K562 (cell line): ENCODE results near the gene POU2AF1. TPM values are rescaled to one million over a fixed set of nuclear protein-coding genes. Genes with fewer than 3 reads are reported as not detected.

Source experiments
- ATAC-seq: fragments of 200-7000 bp; cut with Tn5 transposase; 3 replicates; pipeline ENCODE4 v1.9.1; 2020; ENCODE audit warnings: moderate library complexity
- BruUV-seq: library from RNA; stranded (reverse); fragments of 400-500 nt; replicated peaks from 2 replicates; lab custom pipeline; 2021; lab: Mats Ljungman, UMichigan
- CTCF ChIA-PET: fragments of 300-600 bp; formaldehyde crosslinking; extraction: SDS; loops from one replicate; lab custom pipeline; 2021; ENCODE audit warnings: low intra/inter-chr PET ratio; lab: Yijun Ruan, JAX
- POLR2A ChIA-PET: fragments of 300-600, 350-650 bp; sonication (Branson Sonifier 250); formaldehyde crosslinking; extraction: SDS; loops from one replicate; lab custom pipeline; 2021; ENCODE audit warnings: antibody characterized with exemption, inconsistent platforms; lab: Yijun Ruan, JAX
- DNase-seq, 4 experiments: peaks; one replicate each; pipeline versions ENCODE4 v3.0.0 to v3.0.0-alpha.2; 2011 to 2018; ENCODE audit warnings: low spot score in 3 of 4, mixed read lengths in 3 of 4; ENCODE audit errors: extremely low read depth in 1 of 4
- FAIRE-seq: peaks from 2 replicates; lab custom pipeline; 2011; peaks lifted over from hg19 to GRCh38; lab: Jason Lieb, UNC
- H2AFZ ChIP-seq: 2 replicates; pipeline ENCODE4 v1.6.0; 2011; ENCODE audit warnings: low read depth, low read length, control low read depth, inconsistent platforms
- H3K27ac ChIP-seq: fragments of 200-600 bp; 3 replicates; pipeline ENCODE4 v1.8.0; 2011; ENCODE audit warnings: low read depth, mild to moderate bottlenecking, control low read depth, inconsistent platforms, low read length, moderate library complexity, mixed read lengths; ENCODE audit errors: extremely low read depth
- H3K27me3 ChIP-seq, 2 experiments: fragments of 300-600 bp in 1 of 2; 2 replicates in 1 of 2; 3 replicates in 1 of 2; pipeline versions ENCODE4 v1.6.0 to v1.8.0; 2011; ENCODE audit warnings: inconsistent platforms in 2 of 2, low read length in 2 of 2, mild to moderate bottlenecking in 1 of 2, mixed read lengths in 1 of 2, moderate library complexity in 1 of 2; ENCODE audit not compliant: control insufficient read depth in 2 of 2, insufficient read depth in 2 of 2
- H3K36me3 ChIP-seq: fragments of 300-600 bp; 3 replicates; pipeline ENCODE4 v1.8.0; 2011; ENCODE audit warnings: mild to moderate bottlenecking, low read length, inconsistent platforms; ENCODE audit not compliant: control insufficient read depth, insufficient read depth
- H3K4me1 ChIP-seq, 2 experiments: fragments of 200-600 bp in 1 of 2; replicated peaks in 1 of 2; 2 replicates in 1 of 2; 3 replicates in 1 of 2; pipeline versions ENCODE4 v1.5.1 to v1.8.0; 2011; ENCODE audit warnings: inconsistent platforms in 2 of 2, low read length in 2 of 2, mild to moderate bottlenecking in 1 of 2, mixed read lengths in 1 of 2, moderate library complexity in 1 of 2; ENCODE audit not compliant: control insufficient read depth in 2 of 2, insufficient read depth in 2 of 2
- H3K4me2 ChIP-seq: 2 replicates; pipeline ENCODE4 v1.6.1; 2011; ENCODE audit warnings: low read length, control low read depth, inconsistent platforms, mixed read lengths; ENCODE audit not compliant: insufficient read depth
- H3K4me3 ChIP-seq: fragments of 200-600 bp; sonication (generic), shearing (Covaris generic); 2 replicates; pipeline ENCODE4 v1.5.1; 2016; ENCODE audit warnings: control low read depth, inconsistent platforms
- H3K79me2 ChIP-seq: fragments of 200-600 bp; 3 replicates; pipeline ENCODE4 v1.8.0; 2011; ENCODE audit warnings: low read length, inconsistent platforms; ENCODE audit not compliant: control insufficient read depth, insufficient read depth
- H3K9ac ChIP-seq, 2 experiments: 2 replicates each; pipeline versions ENCODE4 v1.6.0 to v1.6.1; 2011; ENCODE audit warnings: low read depth in 2 of 2, low read length in 2 of 2, control low read depth in 1 of 2, inconsistent platforms in 1 of 2, mild to moderate bottlenecking in 1 of 2, mixed read lengths in 1 of 2; ENCODE audit not compliant: insufficient read depth in 1 of 2
- H3K9me1 ChIP-seq: one replicate; pipeline ENCODE4 v1.6.0; 2011; ENCODE audit warnings: inconsistent platforms, mild to moderate bottlenecking, low read length, moderate library complexity; ENCODE audit not compliant: control insufficient read depth, insufficient read depth
- H3K9me3 ChIP-seq: replicated peaks from 2 replicates; pipeline ENCODE4 v1.5.1; 2011; ENCODE audit warnings: low read depth, low read length, inconsistent platforms; ENCODE audit not compliant: control insufficient read depth, insufficient read depth
- H4K20me1 ChIP-seq: replicated peaks from 2 replicates; pipeline ENCODE4 v1.6.1; 2011; ENCODE audit warnings: low read length, inconsistent platforms, mixed read lengths; ENCODE audit not compliant: control insufficient read depth, insufficient read depth
- ARID2 ChIP-seq: fragments of 450-650 bp; IDR thresholded peaks from 2 replicates; pipeline ENCODE4 v1.6.1; 2017; ENCODE audit warnings: antibody characterized with exemption, mild to moderate bottlenecking
- CBX3 ChIP-seq, 2 experiments: IDR thresholded peaks; 1 replicate in 1 of 2; 2 replicates in 1 of 2; pipeline ENCODE4 v1.6.1; 2012; ENCODE audit warnings: inconsistent platforms in 2 of 2, low read length in 2 of 2, borderline replicate concordance in 1 of 2, control low read depth in 1 of 2
- COPS2 ChIP-seq: fragments of 450-650 bp; conservative IDR thresholded peaks from 2 replicates; pipeline ENCODE4 v1.6.1; 2016; ENCODE audit warnings: mild to moderate bottlenecking, moderate library complexity
- DPF2 ChIP-seq: fragments of 450-650 bp; IDR thresholded peaks from 2 replicates; pipeline ENCODE4 v1.6.1; 2016
- FIP1L1 ChIP-seq: fragments of 200-400 bp; formaldehyde crosslinking; IDR thresholded peaks from 2 replicates; pipeline ENCODE4 v1.6.1; 2018; ENCODE audit warnings: mild to moderate bottlenecking, low read depth, low read length; ENCODE audit not compliant: poor library complexity, severe bottlenecking
- FOXK1 ChIP-seq: sonication (generic); formaldehyde crosslinking; IDR thresholded peaks from 2 replicates; pipeline ENCODE4 v1.8.0; 2022; ENCODE audit warnings: missing genetic modification reagents, mild to moderate bottlenecking, borderline replicate concordance
- HEY1 ChIP-seq: fragments of 250-450 bp; sonication (Bioruptor Pico); IDR thresholded peaks from 2 replicates; pipeline ENCODE4 v1.5.0; 2020; ENCODE audit warnings: mild to moderate bottlenecking, moderate library complexity, borderline replicate concordance
- HSF4 ChIP-seq: fragments of 250-450 bp; sonication (Bioruptor Pico); IDR thresholded peaks from 2 replicates; pipeline ENCODE4 v2.1.2; 2022; ENCODE audit warnings: mild to moderate bottlenecking, moderate library complexity, borderline replicate concordance
- NCOA4 ChIP-seq: fragments of 450-650 bp; IDR thresholded peaks from 2 replicates; pipeline ENCODE4 v1.6.1; 2018; ENCODE audit warnings: mild to moderate bottlenecking; ENCODE audit not compliant: partially characterized antibody
- NFE2L1 ChIP-seq: fragments of 450-650 bp; IDR thresholded peaks from 2 replicates; pipeline ENCODE4 v1.6.1; 2016; ENCODE audit warnings: missing genetic modification characterization, low read depth, mild to moderate bottlenecking, missing compliant biosample characterization, moderate library complexity, borderline replicate concordance
- NUFIP1 ChIP-seq: fragments of 450-650 bp; IDR thresholded peaks from 2 replicates; pipeline ENCODE4 v1.6.1; 2018; ENCODE audit not compliant: partially characterized antibody
- SETDB1 ChIP-seq: IDR thresholded peaks from one replicate; pipeline ENCODE4 v1.6.1; 2012; ENCODE audit warnings: low read length, control low read depth, inconsistent platforms
- SFPQ ChIP-seq: fragments of 200-400 bp; formaldehyde crosslinking; IDR thresholded peaks from 2 replicates; pipeline ENCODE4 v1.6.1; 2017; ENCODE audit warnings: mild to moderate bottlenecking, low read depth, low read length, moderate library complexity
- THRA ChIP-seq: fragments of 450-650 bp; IDR thresholded peaks from 2 replicates; pipeline ENCODE4 v1.6.1; 2017; ENCODE audit warnings: mild to moderate bottlenecking, moderate library complexity
- VEZF1 ChIP-seq: fragments of 200-800 bp; sonication (Bioruptor generic); IDR thresholded peaks from 2 replicates; pipeline ENCODE4 v1.6.1; 2017; ENCODE audit warnings: missing genetic modification characterization, missing compliant biosample characterization
- ZKSCAN8 ChIP-seq: fragments of 200-800 bp; sonication (Bioruptor generic); IDR thresholded peaks from 2 replicates; pipeline ENCODE4 v1.6.1; 2016; ENCODE audit warnings: missing genetic modification characterization, missing compliant biosample characterization
- ZNF695 ChIP-seq: fragments of 450-650 bp; formaldehyde crosslinking; IDR thresholded peaks from 2 replicates; pipeline ENCODE4 v1.4.0; 2020; ENCODE audit warnings: mild to moderate bottlenecking, moderate library complexity
- ZNF707 ChIP-seq: fragments of 250-450 bp; sonication (Bioruptor Pico); conservative IDR thresholded peaks from 2 replicates; pipeline ENCODE4 v1.8.0; 2022; ENCODE audit warnings: inconsistent platforms, mild to moderate bottlenecking, moderate library complexity
- WGBS: fragments of 100-300 bp; shearing (Covaris generic); methylation state at CpG from one replicate; pipeline ENCODE4 v1.1.6; 2016; ENCODE audit warnings: low coverage, mixed read lengths; ENCODE audit not compliant: insufficient coverage; ENCODE audit errors: missing lambda C conversion rate; 5-methylcytosine and 5-hydroxymethylcytosine counted together
- in situ Hi-C: fragments of 300-500 bp; cut with MboI; formaldehyde crosslinking; loops from 4 replicates; pipeline ENCODE4 v1.15.0; 2018; ENCODE audit warnings: inconsistent platforms, mixed read lengths
- intact Hi-C: fragments of 100-400 bp; cut with micrococcal nuclease; formaldehyde crosslinking; loops from 2 replicates; pipeline ENCODE4 v1.14.2; 2022
- polyA plus RNA-seq, 8 experiments: library from polyadenylated mRNA; depleted of rRNA in 4 of 8; stranded (reverse) in 5 of 8; unstranded in 3 of 8; fragments of >200 nt; fragmentation: Nextera tagmentation in 2 of 8; fragmentation: Illumina TruSeq in 1 of 8; extraction: Ambion mirVana in 2 of 8; extraction: Trizol in 1 of 8; gene quantifications; 2 replicates each; pipeline versions ENCODE4 v1.2.1 to v1.2.3, GENCODE V29; 2011 to 2014; ENCODE audit warnings: inconsistent platforms in 1 of 8, missing spikeins in 1 of 8
- total RNA-seq, 7 experiments: library from RNA; depleted of rRNA in 6 of 7; stranded (reverse); fragments of >200 nt in 6 of 7; fragmentation: Illumina TruSeq in 2 of 7; extraction: Trizol in 2 of 7; gene quantifications; 2 replicates each; pipeline versions ENCODE4 v1.2.1 to v1.2.3, GENCODE V29; 2011 to 2021; ENCODE audit warnings: low replicate concordance in 1 of 7

POU2AF1 gene
- total and polyA plus RNA-seq, 9 of the 15 experiments (the other 6 are each of a cell fraction or from before 2014, with no cell fraction given) = 0.09 TPM; not detected in 8

GRCh38 chr11:111416231-111416960, 37.3 kb upstream of the POU2AF1 start:
- FAIRE-seq (no peak), ATAC-seq (no peak), DNase-seq (no peak)
- H3K9ac ChIP-seq = no peak overlapping the region
- no peaks in the 10 kb centered on the region for H4K20me1 ChIP-seq
- H3K27ac ChIP-seq = no peak overlapping the region
- H3K9me1 ChIP-seq = no peaks in the 10 kb centered on the region
- BruUV-seq = no TSS peak
- TF ChIP-seq FIP1L1 (no peak), ARID2 (no peak), NUFIP1 (no peak), THRA (no peak), VEZF1 (CRISPR knock-in tag) (no peak), DPF2 (no peak), FOXK1 (CRISPR knock-in tag) (no peak), ZNF707 (CRISPR knock-in tag) (no peak), HEY1 (CRISPR knock-in tag) (no peak), NFE2L1 (tag) (no peak), SFPQ (no peak), HSF4 (no peak), NCOA4 (no peak), SETDB1 (no peak), ZKSCAN8 (CRISPR knock-in tag) (no peak), CBX3 (IDR thresholded peaks at IDR 0.05; ENCODE audit: borderline replicate concordance in 1 of 2, low read length in 2 of 2) (no peak), ZNF695 (CRISPR knock-in tag) (no peak), COPS2 (no peak)
- H3K4me1 ChIP-seq = no peaks in the 10 kb centered on the region
- H3K36me3 ChIP-seq = no peaks in the 10 kb centered on the region
- no peaks in the 10 kb centered on the region for H3K9me3 ChIP-seq
- peaks cover 0 to 4% of the 10 kb centered on the region in 2 experiments; a peak in 3 of 5 replicates for H3K27me3 ChIP-seq
- WGBS = 1% methylated on average over 16 of the region's 16 CpGs
- in situ Hi-C loops = no loop called here
- ChIA-PET CTCF (no interaction called here), POLR2A (interaction anchor here (1.6 kb wide), 1 partner anchor 13 kb away, joined by 6 read pairs; no protein-coding TSS in a partner anchor)
- H3K4me3 ChIP-seq = no peak overlapping the region
- no peak overlapping the region for H3K4me2 ChIP-seq
- no peak overlapping the region for H2AFZ ChIP-seq
- no peaks in the 10 kb centered on the region for H3K79me2 ChIP-seq
- intact Hi-C loops = no loop called here
